Nephron progenitor cell (in vitro differentiated cells): ENCODE results near the gene ZNF93.
A peak's percentile ranks its signal among the peaks of the same experiment; 100 is the strongest.
"Not testable (repeated sequence)": the region's sequence is repeated elsewhere in the genome, so short reads cannot be mapped to it uniquely, and the experiment has no call there.

Experiments used
- DNase-seq: peaks from one replicate; pipeline ENCODE4 v3.0.0; 2021
- H3K27ac Mint-ChIP-seq: 2 replicates; pipeline ENCODE4 v1.8.0; 2021; ENCODE audit warnings: mild to moderate bottlenecking, moderate library complexity, mixed read lengths
- H3K27me3 Mint-ChIP-seq: 2 replicates; pipeline ENCODE4 v1.8.0; 2021; ENCODE audit warnings: mild to moderate bottlenecking, low read depth, mixed read lengths; ENCODE audit not compliant: poor library complexity
- H3K36me3 Mint-ChIP-seq: 2 replicates; pipeline ENCODE4 v1.8.0; 2021; ENCODE audit warnings: low read depth, mixed read lengths
- H3K4me1 Mint-ChIP-seq: 2 replicates; pipeline ENCODE4 v1.8.0; 2021; ENCODE audit warnings: mixed read lengths
- H3K4me3 Mint-ChIP-seq: 2 replicates; pipeline ENCODE4 v1.8.0; 2021; ENCODE audit warnings: mild to moderate bottlenecking, moderate library complexity, mixed read lengths
- H3K9me3 Mint-ChIP-seq: 2 replicates; pipeline ENCODE4 v1.8.0; 2021; ENCODE audit warnings: mild to moderate bottlenecking, moderate library complexity, mixed read lengths
- TF ChIP-seq, protein P1 (sequence below): fragments of 200-600 bp; sonication (generic); IDR thresholded peaks from 2 replicates; pipeline ENCODE4 v1.5.0; 2021; ENCODE audit warnings: antibody characterized with exemption

The ZNF93 gene

DNA sequence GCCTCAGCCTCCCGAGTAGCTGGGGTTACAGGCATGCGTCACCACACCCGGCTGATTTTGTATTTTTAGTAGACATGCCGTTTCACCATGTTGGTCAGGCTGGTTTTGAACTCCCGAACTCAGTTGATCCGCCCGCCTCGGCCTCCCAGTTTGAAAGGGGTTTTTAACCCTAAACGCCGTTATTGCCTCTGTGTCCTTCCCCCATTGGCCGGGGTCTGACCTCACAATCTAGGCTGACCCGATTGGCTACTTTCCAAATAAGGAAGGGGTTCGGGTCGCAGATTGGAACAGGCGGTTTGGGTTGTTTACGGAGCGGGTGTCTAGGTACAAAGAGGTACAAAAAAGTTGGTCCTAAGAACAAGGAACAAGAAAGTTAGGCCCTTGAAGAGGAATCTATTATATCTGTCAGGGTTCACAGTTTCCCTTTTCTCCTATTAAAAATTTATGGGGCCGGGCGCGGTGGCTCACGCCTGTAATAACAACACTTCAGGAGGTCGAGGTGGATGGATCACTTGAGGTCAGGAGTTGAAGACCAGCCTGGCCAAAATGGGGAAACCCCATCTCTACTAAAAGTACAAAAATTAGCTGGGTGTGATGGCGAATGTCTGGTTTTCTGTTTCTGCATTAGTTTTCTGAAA, 34.0 kb upstream of the ZNF93 start:
- peak overlapping the region; percentile 98 for H3K4me3 Mint-ChIP-seq
- H3K27ac Mint-ChIP-seq, result peak overlapping the region; percentile 100
- peaks cover 5% of the 10 kb centered on the region for H3K4me1 Mint-ChIP-seq
- peaks cover 72% of the 10 kb centered on the region for H3K36me3 Mint-ChIP-seq
- peaks cover 99% of the 10 kb centered on the region for H3K9me3 Mint-ChIP-seq
- TF ChIP-seq, protein P1, sequence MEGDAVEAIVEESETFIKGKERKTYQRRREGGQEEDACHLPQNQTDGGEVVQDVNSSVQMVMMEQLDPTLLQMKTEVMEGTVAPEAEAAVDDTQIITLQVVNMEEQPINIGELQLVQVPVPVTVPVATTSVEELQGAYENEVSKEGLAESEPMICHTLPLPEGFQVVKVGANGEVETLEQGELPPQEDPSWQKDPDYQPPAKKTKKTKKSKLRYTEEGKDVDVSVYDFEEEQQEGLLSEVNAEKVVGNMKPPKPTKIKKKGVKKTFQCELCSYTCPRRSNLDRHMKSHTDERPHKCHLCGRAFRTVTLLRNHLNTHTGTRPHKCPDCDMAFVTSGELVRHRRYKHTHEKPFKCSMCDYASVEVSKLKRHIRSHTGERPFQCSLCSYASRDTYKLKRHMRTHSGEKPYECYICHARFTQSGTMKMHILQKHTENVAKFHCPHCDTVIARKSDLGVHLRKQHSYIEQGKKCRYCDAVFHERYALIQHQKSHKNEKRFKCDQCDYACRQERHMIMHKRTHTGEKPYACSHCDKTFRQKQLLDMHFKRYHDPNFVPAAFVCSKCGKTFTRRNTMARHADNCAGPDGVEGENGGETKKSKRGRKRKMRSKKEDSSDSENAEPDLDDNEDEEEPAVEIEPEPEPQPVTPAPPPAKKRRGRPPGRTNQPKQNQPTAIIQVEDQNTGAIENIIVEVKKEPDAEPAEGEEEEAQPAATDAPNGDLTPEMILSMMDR, result no peak
- DNase-seq, result peak; percentile 6
- H3K27me3 Mint-ChIP-seq, result peaks cover 6% of the 10 kb centered on the region

DNA sequence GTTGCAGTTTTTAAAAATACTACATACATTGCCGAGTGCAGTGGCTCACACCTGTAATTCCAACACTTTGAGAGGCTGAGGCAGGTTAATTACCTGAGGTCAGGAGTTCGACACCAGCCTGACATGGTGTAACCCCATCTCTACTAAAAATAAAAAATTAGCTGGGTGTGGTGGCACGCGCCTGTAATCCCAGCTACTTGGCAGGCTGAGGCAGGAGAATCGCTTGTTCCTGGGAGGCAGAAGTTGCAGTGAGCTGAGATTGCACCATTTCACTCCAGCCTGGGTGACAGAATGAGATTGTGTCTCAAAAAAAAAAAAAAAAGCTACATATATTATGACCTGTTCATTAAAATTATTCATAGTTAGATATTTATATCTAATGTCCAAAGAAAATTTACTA, 30.7 kb upstream of the ZNF93 start:
- not testable (repeated sequence) for DNase-seq, H3K4me3 Mint-ChIP-seq, H3K27ac Mint-ChIP-seq, H3K27me3 Mint-ChIP-seq, H3K4me1 Mint-ChIP-seq
- Mint-ChIP-seq H3K9me3 (peaks cover 100% of the 10 kb centered on the region), H3K36me3 (peaks cover 100% of the 10 kb centered on the region)

DNA sequence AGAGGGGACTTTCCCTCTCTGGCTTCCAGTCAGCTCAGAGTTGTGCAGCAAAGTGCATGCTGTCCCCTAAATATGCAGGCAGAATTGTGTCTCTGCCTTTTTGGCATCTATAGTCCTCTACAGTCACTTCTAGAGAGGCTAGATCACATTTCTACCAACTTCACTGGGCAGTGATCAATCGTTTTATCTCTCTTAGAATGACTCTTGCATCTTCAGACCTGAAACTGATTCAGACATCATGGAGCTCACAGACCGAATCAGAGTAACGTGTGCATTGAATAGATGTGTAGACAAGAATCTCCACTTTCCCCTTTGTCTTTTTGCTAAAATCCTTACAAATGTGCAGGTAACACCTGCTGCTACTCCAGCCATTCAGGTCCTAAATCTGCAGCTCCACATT, 28.8 kb upstream of the ZNF93 start:
- TF ChIP-seq, protein P1, result no peak
- no peak overlapping the region for H3K4me3 Mint-ChIP-seq
- no peak overlapping the region for H3K27ac Mint-ChIP-seq
- H3K4me1 Mint-ChIP-seq, result no peaks in the 10 kb centered on the region
- H3K36me3 Mint-ChIP-seq, result peaks cover 100% of the 10 kb centered on the region
- no peak for DNase-seq
- no peaks in the 10 kb centered on the region for H3K27me3 Mint-ChIP-seq
- H3K9me3 Mint-ChIP-seq, result peaks cover 100% of the 10 kb centered on the region

DNA sequence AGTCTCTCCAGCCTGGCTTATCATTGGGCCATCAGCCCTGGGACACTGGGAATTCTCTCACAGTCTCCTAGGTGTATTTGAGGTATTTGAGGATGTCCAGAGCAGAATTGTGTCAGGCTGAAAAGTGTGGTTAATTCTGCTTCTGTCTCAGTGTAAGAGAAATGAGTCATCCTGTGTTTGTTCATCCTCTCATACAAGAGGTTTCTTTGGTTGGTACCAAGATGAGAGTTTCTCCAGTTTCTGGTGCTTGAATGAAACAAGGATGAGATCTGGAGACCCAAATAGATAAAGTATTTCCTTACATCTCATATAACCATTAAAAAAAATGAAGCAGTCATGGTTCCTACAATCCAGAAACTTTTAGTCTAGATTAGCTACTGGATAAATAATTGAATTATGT, 27.4 kb upstream of the ZNF93 start:
- H3K4me1 Mint-ChIP-seq, result no peaks in the 10 kb centered on the region
- H3K9me3 Mint-ChIP-seq, result peaks cover 100% of the 10 kb centered on the region
- H3K36me3 Mint-ChIP-seq, result peaks cover 100% of the 10 kb centered on the region
- no peak for DNase-seq
- TF ChIP-seq, protein P1, result no peak
- no peaks in the 10 kb centered on the region for H3K27me3 Mint-ChIP-seq
- H3K4me3 Mint-ChIP-seq, result no peak overlapping the region
- no peak overlapping the region for H3K27ac Mint-ChIP-seq

DNA sequence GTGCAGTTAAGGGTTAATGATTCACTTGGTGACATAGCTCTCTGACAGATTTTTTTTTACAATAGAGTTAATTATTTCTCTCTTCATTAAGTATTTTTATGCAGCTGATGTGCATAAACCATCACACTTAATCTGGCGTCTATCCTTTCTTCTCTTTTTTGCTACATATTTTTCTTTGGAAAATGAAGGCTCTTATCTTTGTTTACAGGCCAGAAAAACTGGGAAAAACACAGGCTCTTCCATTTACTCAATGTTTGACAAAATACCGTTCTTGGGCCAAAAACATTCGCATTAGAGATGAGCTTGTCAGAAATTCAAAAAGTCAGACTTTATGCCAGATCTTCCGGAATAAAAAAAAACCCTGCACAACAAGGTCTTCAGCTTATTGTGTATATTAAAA, 23.0 kb upstream of the ZNF93 start:
- Mint-ChIP-seq H3K27me3 (peaks cover 13% of the 10 kb centered on the region), H3K4me1 (no peaks in the 10 kb centered on the region), H3K9me3 (peaks cover 98% of the 10 kb centered on the region), H3K36me3 (peaks cover 100% of the 10 kb centered on the region), H3K27ac (no peak overlapping the region), H3K4me3 (no peak overlapping the region)
- TF ChIP-seq, protein P1, result no peak
- no peak for DNase-seq

DNA sequence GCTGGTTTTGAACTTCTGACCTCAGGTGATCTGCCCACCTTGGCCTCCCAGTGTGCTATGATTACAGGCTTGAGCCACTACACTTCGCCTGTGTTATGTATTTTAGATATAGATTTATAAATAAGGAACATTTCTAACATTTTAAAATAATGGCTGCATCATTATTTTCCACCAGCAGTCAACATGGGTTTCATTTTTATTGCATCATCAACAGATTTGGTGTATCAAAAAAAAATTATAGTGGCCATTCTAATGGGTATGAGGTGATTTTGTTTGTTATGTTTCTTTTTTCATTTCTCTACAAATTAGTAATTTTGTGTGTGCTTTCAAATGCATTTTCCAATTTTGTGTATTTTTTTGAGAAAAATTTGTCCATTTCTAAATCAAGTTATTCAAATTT, 16.2 kb upstream of the ZNF93 start:
- TF ChIP-seq, protein P1, result no peak
- H3K27me3 Mint-ChIP-seq, result peaks cover 20% of the 10 kb centered on the region
- no peaks in the 10 kb centered on the region for H3K4me1 Mint-ChIP-seq
- H3K9me3 Mint-ChIP-seq, result peaks cover 99% of the 10 kb centered on the region
- H3K36me3 Mint-ChIP-seq, result peaks cover 100% of the 10 kb centered on the region
- H3K27ac Mint-ChIP-seq, result no peak overlapping the region
- no peak for DNase-seq
- no peak overlapping the region for H3K4me3 Mint-ChIP-seq

DNA sequence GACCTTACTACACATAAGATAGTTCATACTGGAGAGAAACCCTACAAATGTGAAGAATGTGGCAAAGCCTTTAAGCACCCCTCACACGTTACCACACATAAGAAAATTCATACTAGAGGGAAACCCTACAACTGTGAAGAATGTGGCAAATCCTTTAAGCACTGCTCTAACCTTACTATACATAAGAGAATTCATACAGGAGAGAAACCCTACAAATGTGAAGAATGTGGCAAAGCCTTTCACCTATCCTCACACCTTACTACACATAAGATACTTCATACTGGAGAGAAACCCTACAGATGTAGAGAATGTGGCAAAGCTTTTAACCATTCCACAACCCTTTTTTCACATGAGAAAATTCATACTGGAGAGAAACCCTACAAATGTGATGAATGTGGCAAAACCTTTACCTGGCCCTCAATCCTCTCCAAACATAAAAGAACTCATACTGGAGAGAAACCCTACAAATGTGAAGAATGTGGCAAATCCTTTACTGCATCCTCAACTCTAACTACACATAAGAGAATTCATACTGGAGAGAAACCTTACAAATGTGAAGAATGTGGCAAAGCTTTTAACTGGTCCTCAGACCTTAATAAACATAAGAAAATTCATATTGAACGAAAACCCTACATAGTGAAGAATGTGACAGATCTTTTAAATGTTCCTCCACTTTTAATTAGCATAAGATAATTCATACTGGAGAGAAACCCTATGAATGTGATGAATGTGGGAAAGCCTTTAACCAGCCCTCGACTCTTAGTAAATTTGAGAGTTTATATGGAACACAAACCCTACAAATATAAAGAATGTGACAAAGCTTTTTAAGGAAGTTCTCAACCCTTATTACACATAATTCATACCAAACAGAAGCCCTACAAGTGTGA, 8.4 kb upstream of the ZNF93 start:
- peaks cover 96% of the 10 kb centered on the region for H3K36me3 Mint-ChIP-seq
- not testable (repeated sequence) for H3K4me3 Mint-ChIP-seq, H3K4me1 Mint-ChIP-seq, DNase-seq, H3K27ac Mint-ChIP-seq, H3K27me3 Mint-ChIP-seq
- H3K9me3 Mint-ChIP-seq, result peaks cover 98% of the 10 kb centered on the region
